ENCODE results near the gene MTMR11. TPM values are rescaled to one million over a fixed set of nuclear protein-coding genes. Genes with fewer than 3 reads are reported as not detected.

The MTMR11 gene
- total and polyA plus RNA-seq, 10 of the 15 experiments (the other 5 are each of a cell fraction or from before 2014, with no cell fraction given) = 0.35 to 1.1 (median 0.73) TPM

DNA sequence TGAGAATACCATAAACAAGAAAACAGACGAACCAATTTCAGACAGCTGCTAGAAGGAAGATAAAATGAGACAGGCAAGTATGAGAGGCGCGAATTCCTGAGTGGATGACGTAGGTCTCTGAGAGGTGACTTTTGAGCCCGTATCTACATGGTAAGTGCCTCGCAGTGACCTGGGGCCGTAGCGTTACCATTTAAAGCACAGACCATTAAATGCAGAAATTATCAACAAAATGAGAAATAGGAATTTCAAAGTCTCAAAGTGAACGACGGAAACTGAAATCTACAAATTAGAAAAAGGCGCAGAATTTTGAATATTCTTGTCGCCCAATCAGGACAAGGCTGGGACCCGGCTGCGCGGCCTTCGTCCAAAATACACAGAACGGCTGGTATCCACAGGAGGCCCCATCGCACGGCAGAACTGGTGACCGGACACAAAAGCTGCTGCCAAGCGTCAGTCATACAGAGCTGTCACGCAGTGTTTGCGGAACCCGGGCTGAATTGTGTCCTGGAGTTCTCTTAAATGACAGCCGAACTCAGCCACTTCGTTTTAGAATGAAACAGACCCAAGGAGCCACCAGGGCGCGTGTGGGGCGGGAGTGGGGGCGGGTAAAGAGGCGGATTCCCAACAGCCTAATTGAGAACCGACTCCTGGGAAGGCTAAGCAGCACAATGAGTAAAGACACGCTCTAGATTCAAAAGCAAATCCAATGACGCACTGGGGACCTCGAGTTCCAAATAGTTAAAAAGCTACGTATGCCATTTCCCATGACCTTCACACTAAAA lies 51.1 kb downstream of the MTMR11 start (continued):
- TF ChIP-seq KLF5 (IDR thresholded peaks at IDR 0.05; ENCODE audit: partially characterized antibody) (no peak), IRF4 (IDR thresholded peaks at IDR 0.05; ENCODE audit: low read depth, low read length) (no peak), RB1 (IDR thresholded peaks at IDR 0.05; ENCODE audit: borderline replicate concordance) (0 out of 2 replicates have a peak, but pooled peaks have one; percentile 40), POLR2A (IDR thresholded peaks at IDR 0.05; ENCODE audit: low read depth, low read length) (peak; percentile 88), ASH2L (IDR thresholded peaks at IDR 0.05; ENCODE audit: borderline replicate concordance, low read depth) (no peak), MEF2A (IDR thresholded peaks at IDR 0.05; ENCODE audit: insufficient read depth, low read depth, low read length) (0 out of 2 replicates have a peak, but pooled peaks have one; percentile 11), HDGF (IDR thresholded peaks at IDR 0.05) (no peak)
- TF ChIP-seq, protein P1, sequence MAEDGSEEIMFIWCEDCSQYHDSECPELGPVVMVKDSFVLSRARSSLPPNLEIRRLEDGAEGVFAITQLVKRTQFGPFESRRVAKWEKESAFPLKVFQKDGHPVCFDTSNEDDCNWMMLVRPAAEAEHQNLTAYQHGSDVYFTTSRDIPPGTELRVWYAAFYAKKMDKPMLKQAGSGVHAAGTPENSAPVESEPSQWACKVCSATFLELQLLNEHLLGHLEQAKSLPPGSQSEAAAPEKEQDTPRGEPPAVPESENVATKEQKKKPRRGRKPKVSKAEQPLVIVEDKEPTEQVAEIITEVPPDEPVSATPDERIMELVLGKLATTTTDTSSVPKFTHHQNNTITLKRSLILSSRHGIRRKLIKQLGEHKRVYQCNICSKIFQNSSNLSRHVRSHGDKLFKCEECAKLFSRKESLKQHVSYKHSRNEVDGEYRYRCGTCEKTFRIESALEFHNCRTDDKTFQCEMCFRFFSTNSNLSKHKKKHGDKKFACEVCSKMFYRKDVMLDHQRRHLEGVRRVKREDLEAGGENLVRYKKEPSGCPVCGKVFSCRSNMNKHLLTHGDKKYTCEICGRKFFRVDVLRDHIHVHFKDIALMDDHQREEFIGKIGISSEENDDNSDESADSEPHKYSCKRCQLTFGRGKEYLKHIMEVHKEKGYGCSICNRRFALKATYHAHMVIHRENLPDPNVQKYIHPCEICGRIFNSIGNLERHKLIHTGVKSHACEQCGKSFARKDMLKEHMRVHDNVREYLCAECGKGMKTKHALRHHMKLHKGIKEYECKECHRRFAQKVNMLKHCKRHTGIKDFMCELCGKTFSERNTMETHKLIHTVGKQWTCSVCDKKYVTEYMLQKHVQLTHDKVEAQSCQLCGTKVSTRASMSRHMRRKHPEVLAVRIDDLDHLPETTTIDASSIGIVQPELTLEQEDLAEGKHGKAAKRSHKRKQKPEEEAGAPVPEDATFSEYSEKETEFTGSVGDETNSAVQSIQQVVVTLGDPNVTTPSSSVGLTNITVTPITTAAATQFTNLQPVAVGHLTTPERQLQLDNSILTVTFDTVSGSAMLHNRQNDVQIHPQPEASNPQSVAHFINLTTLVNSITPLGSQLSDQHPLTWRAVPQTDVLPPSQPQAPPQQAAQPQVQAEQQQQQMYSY (CRISPR knock-in tag; IDR thresholded peaks at IDR 0.05) = peak; percentile 53; the same call in 1 of the 2 replicates

All from GM12878 (cell line).